ENCODE data around the gene ZNF724. TPM values are rescaled to one million over a fixed set of nuclear protein-coding genes. Genes with fewer than 3 reads are reported as not detected.
"Not testable (repeated sequence)": the region's sequence is repeated elsewhere in the genome, so short reads cannot be mapped to it uniquely, and the experiment has no call there.

Gene ZNF724
- total RNA-seq, 1 donor from 2014 or later, result 10.8 TPM

GRCh38 chr19:23253256-23253655 is 3.1 kb upstream of the ZNF724 start:
- not testable (repeated sequence) for DNase-seq (ENCODE audit: low spot score)

DNA sequence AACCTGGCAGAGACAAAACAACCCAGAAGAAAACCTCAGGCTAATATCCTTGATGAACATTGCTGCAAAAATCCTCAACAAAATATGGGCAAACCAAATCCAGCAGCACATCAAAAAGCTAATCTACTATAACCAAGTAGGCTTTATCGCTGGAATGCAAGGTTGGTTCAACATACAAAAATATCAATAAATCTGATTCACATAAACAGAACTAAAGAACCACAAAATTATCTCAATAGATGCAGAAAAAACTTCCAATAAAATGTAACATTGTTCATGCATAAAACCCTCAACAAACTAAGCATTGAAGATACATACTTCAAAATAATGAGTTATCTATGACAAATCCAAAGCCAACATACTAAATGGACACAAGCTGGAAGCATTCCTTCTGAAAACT is 8.8 kb downstream of the ZNF724 start:
- DNase-seq (ENCODE audit: low spot score), result no peak

- DNase-seq (ENCODE audit: low spot score), result no peak
Measured at GRCh38 chr19:23222998-23223652, 27.1 kb downstream of the ZNF724 start.

DNA sequence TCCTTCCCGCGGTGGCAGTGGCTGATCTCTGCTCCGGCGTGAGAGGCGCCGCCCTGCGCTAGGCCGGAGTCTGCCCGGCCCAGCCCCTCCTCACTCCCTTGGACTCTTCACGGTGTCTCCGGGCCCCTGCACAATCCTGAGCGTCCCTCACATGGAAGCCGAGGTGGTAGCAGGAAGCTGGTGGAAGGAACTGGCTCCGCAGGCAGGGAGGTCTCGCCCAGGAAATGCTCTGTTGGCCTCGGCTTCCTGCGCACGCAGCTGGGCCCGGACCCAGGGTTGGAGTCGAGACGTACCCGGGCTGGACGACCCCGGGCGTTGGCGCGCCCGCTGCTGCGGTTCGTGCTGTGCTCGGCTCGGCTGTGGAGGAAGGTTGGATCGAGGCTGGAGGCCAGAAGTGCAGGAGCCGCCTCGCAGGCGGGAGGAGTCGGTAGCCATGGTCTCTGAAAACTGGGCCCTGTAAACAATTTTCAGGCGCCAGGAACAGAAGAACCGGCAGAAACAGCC is 46.3 kb downstream of the ZNF724 start:
- no peak for DNase-seq (ENCODE audit: low spot score)

DNA sequence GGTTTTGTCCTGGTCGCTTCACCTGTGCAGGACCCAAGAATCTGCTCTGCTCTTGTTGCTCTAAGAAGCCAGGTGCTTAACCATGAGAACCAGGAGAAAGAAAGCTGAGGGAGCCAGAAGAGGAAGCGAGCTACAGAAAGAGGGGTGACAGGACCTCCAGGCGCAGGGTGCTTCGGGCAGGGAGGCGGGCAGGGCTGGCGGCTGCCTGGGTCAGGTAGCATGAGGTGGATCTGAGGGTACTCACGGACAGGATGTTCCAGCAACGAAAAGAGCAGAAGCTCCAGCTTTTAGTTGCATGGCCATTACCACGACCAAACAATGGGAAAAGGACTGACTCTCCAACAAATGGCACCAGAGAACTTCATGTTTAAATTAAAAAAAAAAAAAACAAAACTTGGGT is 59.9 kb downstream of the ZNF724 start:
- DNase-seq (ENCODE audit: low spot score), result no peak

- no peak for DNase-seq (ENCODE audit: low spot score)
Measured at GRCh38 chr19:23183251-23183650, 66.9 kb downstream of the ZNF724 start.

Other genes with a start within 250 kb of the ZNF724 start
- gene ZNF728, start 247.2 kb downstream of the ZNF724 start, total RNA-seq (ENCODE audit: insufficient read depth, low replicate concordance), result 2.6 TPM
- 11.1 TPM for gene ZNF730, start 133.4 kb downstream of the ZNF724 start, total RNA-seq (ENCODE audit: insufficient read depth, low replicate concordance)
- gene ZNF91, start 145.1 kb upstream of the ZNF724 start, total RNA-seq (ENCODE audit: insufficient read depth, low replicate concordance), result 51.8 TPM